ENCODE results near the gene BIRC6. TPM values are rescaled to one million over a fixed set of nuclear protein-coding genes. Genes with fewer than 3 reads are reported as not detected.

The BIRC6 gene
- total RNA-seq, 1 experiment from 2014 or later, result 63.1 TPM

GRCh38 chr2:32491346-32491745, 134.5 kb downstream of the BIRC6 start:
- no peak for TF ChIP-seq HMGA2 (CRISPR knock-in tag; IDR thresholded peaks at IDR 0.05)
- no peak for TF ChIP-seq NFE2L1 (CRISPR knock-in tag; IDR thresholded peaks at IDR 0.05)
- no peak for TF ChIP-seq JUN (CRISPR knock-in tag; IDR thresholded peaks at IDR 0.05)
- TF ChIP-seq GTF2I (CRISPR knock-in tag; conservative IDR thresholded peaks at IDR 0.05), result no peak
- no peak for TF ChIP-seq ZNF232 (CRISPR knock-in tag; IDR thresholded peaks at IDR 0.05)
- TF ChIP-seq TP53 (CRISPR knock-in tag; IDR thresholded peaks at IDR 0.05), result no peak
- no peak for TF ChIP-seq IRF1 (CRISPR knock-in tag; IDR thresholded peaks at IDR 0.05)
- TF ChIP-seq RORB (CRISPR knock-in tag; IDR thresholded peaks at IDR 0.05), result no peak
- no peak for TF ChIP-seq PRRX2 (CRISPR knock-in tag; IDR thresholded peaks at IDR 0.05)
- TF ChIP-seq ARID4B (CRISPR knock-in tag; IDR thresholded peaks at IDR 0.05; ENCODE audit: borderline replicate concordance), result no peak
- TF ChIP-seq, protein P1, sequence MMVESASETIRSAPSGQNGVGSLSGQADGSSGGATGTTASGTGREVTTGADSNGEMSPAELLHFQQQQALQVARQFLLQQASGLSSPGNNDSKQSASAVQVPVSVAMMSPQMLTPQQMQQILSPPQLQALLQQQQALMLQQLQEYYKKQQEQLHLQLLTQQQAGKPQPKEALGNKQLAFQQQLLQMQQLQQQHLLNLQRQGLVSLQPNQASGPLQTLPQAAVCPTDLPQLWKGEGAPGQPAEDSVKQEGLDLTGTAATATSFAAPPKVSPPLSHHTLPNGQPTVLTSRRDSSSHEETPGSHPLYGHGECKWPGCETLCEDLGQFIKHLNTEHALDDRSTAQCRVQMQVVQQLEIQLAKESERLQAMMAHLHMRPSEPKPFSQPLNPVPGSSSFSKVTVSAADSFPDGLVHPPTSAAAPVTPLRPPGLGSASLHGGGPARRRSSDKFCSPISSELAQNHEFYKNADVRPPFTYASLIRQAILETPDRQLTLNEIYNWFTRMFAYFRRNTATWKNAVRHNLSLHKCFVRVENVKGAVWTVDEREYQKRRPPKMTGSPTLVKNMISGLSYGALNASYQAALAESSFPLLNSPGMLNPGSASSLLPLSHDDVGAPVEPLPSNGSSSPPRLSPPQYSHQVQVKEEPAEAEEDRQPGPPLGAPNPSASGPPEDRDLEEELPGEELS (CRISPR knock-in tag; IDR thresholded peaks at IDR 0.05), result no peak
- TF ChIP-seq CREM (CRISPR knock-in tag; IDR thresholded peaks at IDR 0.05), result no peak
- no peak for TF ChIP-seq ESRRA (CRISPR knock-in tag; IDR thresholded peaks at IDR 0.05; ENCODE audit: borderline replicate concordance)
- TF ChIP-seq, protein P2, sequence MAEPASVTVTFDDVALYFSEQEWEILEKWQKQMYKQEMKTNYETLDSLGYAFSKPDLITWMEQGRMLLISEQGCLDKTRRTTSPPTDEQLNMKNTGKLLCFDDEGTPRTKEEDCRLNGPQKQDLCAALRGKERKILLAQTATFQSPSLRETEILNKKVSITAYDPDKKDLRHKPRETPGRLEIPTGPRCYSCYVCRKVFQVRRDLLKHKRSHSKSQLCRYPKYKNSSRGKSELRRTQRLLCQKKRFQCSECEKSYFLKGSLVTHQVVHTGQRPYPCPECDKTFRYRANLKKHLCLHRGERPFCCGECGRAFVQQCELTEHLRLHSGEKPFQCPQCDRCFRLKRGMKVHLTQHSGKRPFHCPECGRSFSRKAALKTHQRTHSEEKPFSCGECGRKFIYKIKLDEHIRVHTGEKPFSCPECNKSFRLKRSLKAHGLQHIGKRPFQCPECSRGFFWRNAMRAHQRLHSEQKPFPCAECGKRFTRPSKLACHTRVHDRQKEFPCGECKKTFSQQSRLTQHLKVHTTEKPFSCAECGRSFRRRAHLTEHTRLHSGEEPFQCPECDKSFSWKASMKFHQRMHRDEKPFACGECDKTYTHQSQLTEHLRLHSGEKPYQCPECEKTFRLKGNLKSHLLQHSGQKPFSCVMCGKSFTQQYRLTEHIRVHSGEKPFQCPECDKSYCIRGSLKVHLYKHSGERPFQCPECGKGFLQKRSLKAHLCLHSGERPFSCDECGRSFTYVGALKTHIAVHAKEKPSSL (CRISPR knock-in tag; conservative IDR thresholded peaks at IDR 0.05), result no peak
- no peak for TF ChIP-seq ETV6 (CRISPR knock-in tag; IDR thresholded peaks at IDR 0.05)
- no peak for TF ChIP-seq GABPB1 (CRISPR knock-in tag; IDR thresholded peaks at IDR 0.05)
- Mint-ChIP-seq H3K36me3 (peaks cover 16% of the 10 kb centered on the region), H3K27ac (no peak overlapping the region), H3K4me1 (peaks cover 10% of the 10 kb centered on the region), H3K9me3 (no peaks in the 10 kb centered on the region), H3K4me3 (no peak overlapping the region), H3K27me3 (ENCODE audit: low read depth) (no peaks in the 10 kb centered on the region)
- CTCF ChIA-PET, result no interaction called here
- POLR2A ChIA-PET, result no interaction called here
- no peak for ATAC-seq
- DNase-seq (ENCODE audit: low spot score), result no peak

- CTCF ChIA-PET, result no interaction called here
- peaks cover 23% of the 10 kb centered on the region for H3K36me3 Mint-ChIP-seq
- H3K4me3 Mint-ChIP-seq, result no peak overlapping the region
- no peak for DNase-seq (ENCODE audit: low spot score)
- POLR2A ChIA-PET, result interaction anchor here (0.7 kb wide), 1 partner anchor 22 kb away, joined by 6 read pairs; no protein-coding TSS in a partner anchor
- ATAC-seq, result no peak
- H3K27me3 Mint-ChIP-seq (ENCODE audit: low read depth), result no peaks in the 10 kb centered on the region; the same call in 1 of the 2 replicates
- no peaks in the 10 kb centered on the region for H3K9me3 Mint-ChIP-seq
- H3K27ac Mint-ChIP-seq, result peak overlapping the region; percentile 53; the same call in 1 of the 2 replicates
- peaks cover 20% of the 10 kb centered on the region for H3K4me1 Mint-ChIP-seq
- TF ChIP-seq JAZF1 (CRISPR knock-in tag; IDR thresholded peaks at IDR 0.05), result no peak
- no peak for TF ChIP-seq SMAD4 (CRISPR knock-in tag; IDR thresholded peaks at IDR 0.05)
- TF ChIP-seq NFATC4 (CRISPR knock-in tag; IDR thresholded peaks at IDR 0.05), result no peak
- no peak for TF ChIP-seq SMAD3 (CRISPR knock-in tag; IDR thresholded peaks at IDR 0.05; ENCODE audit: borderline replicate concordance)
- no peak for TF ChIP-seq SP1 (CRISPR knock-in tag; conservative IDR thresholded peaks at IDR 0.05)
- no peak for TF ChIP-seq GTF2I (CRISPR knock-in tag; conservative IDR thresholded peaks at IDR 0.05)
- TF ChIP-seq, protein P1 (CRISPR knock-in tag; IDR thresholded peaks at IDR 0.05), result no peak
- TF ChIP-seq ZNF263 (CRISPR knock-in tag; IDR thresholded peaks at IDR 0.05; ENCODE audit: low read depth), result no peak
- no peak for TF ChIP-seq NR2C2 (CRISPR knock-in tag; IDR thresholded peaks at IDR 0.05)
- TF ChIP-seq, protein P3, sequence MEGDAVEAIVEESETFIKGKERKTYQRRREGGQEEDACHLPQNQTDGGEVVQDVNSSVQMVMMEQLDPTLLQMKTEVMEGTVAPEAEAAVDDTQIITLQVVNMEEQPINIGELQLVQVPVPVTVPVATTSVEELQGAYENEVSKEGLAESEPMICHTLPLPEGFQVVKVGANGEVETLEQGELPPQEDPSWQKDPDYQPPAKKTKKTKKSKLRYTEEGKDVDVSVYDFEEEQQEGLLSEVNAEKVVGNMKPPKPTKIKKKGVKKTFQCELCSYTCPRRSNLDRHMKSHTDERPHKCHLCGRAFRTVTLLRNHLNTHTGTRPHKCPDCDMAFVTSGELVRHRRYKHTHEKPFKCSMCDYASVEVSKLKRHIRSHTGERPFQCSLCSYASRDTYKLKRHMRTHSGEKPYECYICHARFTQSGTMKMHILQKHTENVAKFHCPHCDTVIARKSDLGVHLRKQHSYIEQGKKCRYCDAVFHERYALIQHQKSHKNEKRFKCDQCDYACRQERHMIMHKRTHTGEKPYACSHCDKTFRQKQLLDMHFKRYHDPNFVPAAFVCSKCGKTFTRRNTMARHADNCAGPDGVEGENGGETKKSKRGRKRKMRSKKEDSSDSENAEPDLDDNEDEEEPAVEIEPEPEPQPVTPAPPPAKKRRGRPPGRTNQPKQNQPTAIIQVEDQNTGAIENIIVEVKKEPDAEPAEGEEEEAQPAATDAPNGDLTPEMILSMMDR (IDR thresholded peaks at IDR 0.05), result no peak
Observed at GRCh38 chr2:32495139-32495538, 138.3 kb downstream of the BIRC6 start.
